DND-41 (cell line): Measurements from ENCODE around the gene HOTAIR.

Source experiments
- EZH2 ChIP-seq: IDR thresholded peaks from 3 replicates; pipeline ENCODE4 v1.6.1; 2012; ENCODE audit warnings: borderline replicate concordance, low read depth, mild to moderate bottlenecking, moderate library complexity, low read length, inconsistent platforms; ENCODE audit not compliant: severe bottlenecking
- TF ChIP-seq, protein P1 (sequence below): IDR thresholded peaks from 2 replicates; pipeline ENCODE4 v1.5.1; 2012; ENCODE audit warnings: borderline replicate concordance, low read length, moderate library complexity, mild to moderate bottlenecking; ENCODE audit not compliant: poor library complexity, severe bottlenecking; ENCODE audit errors: extremely low read depth

DNA sequence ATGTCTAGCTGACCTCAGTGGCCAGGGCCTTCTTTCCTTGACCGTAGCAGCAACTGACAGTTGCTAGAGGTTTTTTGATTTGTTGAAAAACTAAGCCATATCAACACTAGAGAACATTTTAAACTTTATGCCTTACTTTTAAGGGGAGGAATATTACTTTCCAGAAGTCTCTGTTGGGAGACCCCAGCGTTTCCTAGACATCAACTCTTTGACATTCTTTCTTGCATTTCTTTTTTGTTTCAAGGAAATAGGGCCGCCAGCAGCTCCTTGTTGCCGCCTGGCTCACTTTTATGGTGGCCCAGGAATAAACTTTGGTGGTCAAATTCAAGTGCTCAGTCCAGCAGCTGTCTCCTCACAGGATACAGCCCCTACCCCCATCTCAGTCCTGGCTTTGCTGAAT is 4.3 kb downstream of the HOTAIR start:
- TF ChIP-seq, protein P1, sequence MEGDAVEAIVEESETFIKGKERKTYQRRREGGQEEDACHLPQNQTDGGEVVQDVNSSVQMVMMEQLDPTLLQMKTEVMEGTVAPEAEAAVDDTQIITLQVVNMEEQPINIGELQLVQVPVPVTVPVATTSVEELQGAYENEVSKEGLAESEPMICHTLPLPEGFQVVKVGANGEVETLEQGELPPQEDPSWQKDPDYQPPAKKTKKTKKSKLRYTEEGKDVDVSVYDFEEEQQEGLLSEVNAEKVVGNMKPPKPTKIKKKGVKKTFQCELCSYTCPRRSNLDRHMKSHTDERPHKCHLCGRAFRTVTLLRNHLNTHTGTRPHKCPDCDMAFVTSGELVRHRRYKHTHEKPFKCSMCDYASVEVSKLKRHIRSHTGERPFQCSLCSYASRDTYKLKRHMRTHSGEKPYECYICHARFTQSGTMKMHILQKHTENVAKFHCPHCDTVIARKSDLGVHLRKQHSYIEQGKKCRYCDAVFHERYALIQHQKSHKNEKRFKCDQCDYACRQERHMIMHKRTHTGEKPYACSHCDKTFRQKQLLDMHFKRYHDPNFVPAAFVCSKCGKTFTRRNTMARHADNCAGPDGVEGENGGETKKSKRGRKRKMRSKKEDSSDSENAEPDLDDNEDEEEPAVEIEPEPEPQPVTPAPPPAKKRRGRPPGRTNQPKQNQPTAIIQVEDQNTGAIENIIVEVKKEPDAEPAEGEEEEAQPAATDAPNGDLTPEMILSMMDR: no peak
- no peak for TF ChIP-seq EZH2
